IMR-90 (cell line): ENCODE measurements around the gene TAS2R8. TPM values are rescaled to one million over a fixed set of nuclear protein-coding genes. Genes with fewer than 3 reads are reported as not detected.

Experiments
- ATAC-seq: fragments of 200-7000 bp; cut with Tn5 transposase; 2 replicates; pipeline ENCODE4 v1.9.1; 2020; ENCODE audit warnings: low read depth, mild to moderate bottlenecking, moderate library complexity
- BruUV-seq: library from RNA; stranded (reverse); fragments of 400-500 nt; replicated peaks from 2 replicates; lab custom pipeline; 2021; lab: Mats Ljungman, UMichigan
- CTCF ChIA-PET: fragments of 300-600 bp; formaldehyde crosslinking; extraction: SDS; loops from one replicate; lab custom pipeline; 2021; ENCODE audit warnings: antibody characterized with exemption; lab: Yijun Ruan, JAX
- POLR2A ChIA-PET: fragments of 300-600 bp; sonication (Branson Sonifier 250); formaldehyde crosslinking; loops from one replicate; lab custom pipeline; 2022; ENCODE audit warnings: antibody characterized with exemption; ENCODE audit not compliant: unreplicated experiment; lab: Charles Lee
- DNase-seq: peaks from one replicate; pipeline ENCODE4 v3.0.0; 2013
- H2AFZ ChIP-seq: replicated peaks from 2 replicates; pipeline ENCODE3; 2013; ENCODE audit warnings: low read length, mild to moderate bottlenecking; ENCODE audit not compliant: poor library complexity
- H2AK5ac ChIP-seq: 2 replicates; pipeline ENCODE4 v1.6.1; 2013; ENCODE audit warnings: low read depth, low read length, inconsistent platforms
- H2AK9ac ChIP-seq: replicated peaks from 2 replicates; pipeline ENCODE3; 2013; ENCODE audit warnings: mild to moderate bottlenecking, low read depth, low read length, moderate library complexity; ENCODE audit not compliant: poor library complexity
- H2BK120ac ChIP-seq: 2 replicates; pipeline ENCODE4 v1.6.1; 2013; ENCODE audit warnings: low read depth, low read length, inconsistent platforms
- H2BK15ac ChIP-seq: 3 replicates; pipeline ENCODE4 v1.6.1; 2013; ENCODE audit warnings: low read depth, low read length, inconsistent platforms
- H2BK20ac ChIP-seq: 2 replicates; pipeline ENCODE4 v1.6.1; 2013; ENCODE audit warnings: low read depth, mild to moderate bottlenecking, inconsistent platforms, low read length, moderate library complexity
- H2BK5ac ChIP-seq: 2 replicates; pipeline ENCODE4 v1.6.1; 2013; ENCODE audit warnings: mild to moderate bottlenecking, low read depth, low read length, inconsistent platforms; ENCODE audit not compliant: poor library complexity, severe bottlenecking
- H3K14ac ChIP-seq: replicated peaks from 2 replicates; pipeline ENCODE4 v1.6.1; 2013; ENCODE audit warnings: low read depth, low read length, inconsistent platforms
- H3K18ac ChIP-seq: 2 replicates; pipeline ENCODE4 v1.6.1; 2013; ENCODE audit warnings: low read depth, low read length, control low read depth
- H3K23ac ChIP-seq: 2 replicates; pipeline ENCODE4 v1.6.1; 2013; ENCODE audit warnings: low read depth, low read length, inconsistent platforms
- H3K27ac ChIP-seq: 2 replicates; pipeline ENCODE4 v1.5.1; 2013; ENCODE audit warnings: mild to moderate bottlenecking, control low read depth, low read length; ENCODE audit not compliant: insufficient read depth
- H3K27me3 ChIP-seq: 2 replicates; pipeline ENCODE4 v1.6.1; 2013; ENCODE audit warnings: low read length; ENCODE audit not compliant: control insufficient read depth, insufficient read depth
- H3K36me3 ChIP-seq: 2 replicates; pipeline ENCODE4 v1.6.1; 2013; ENCODE audit warnings: low read length, mixed read lengths; ENCODE audit not compliant: control insufficient read depth, insufficient read depth
- H3K4ac ChIP-seq: 2 replicates; pipeline ENCODE4 v1.6.1; 2013; ENCODE audit warnings: low read depth, low read length, inconsistent platforms
- H3K4me1 ChIP-seq: 2 replicates; pipeline ENCODE4 v1.6.1; 2013; ENCODE audit warnings: low read length, mixed read lengths; ENCODE audit not compliant: control insufficient read depth, insufficient read depth
- H3K4me2 ChIP-seq: 2 replicates; pipeline ENCODE4 v1.6.1; 2013; ENCODE audit warnings: low read depth, mild to moderate bottlenecking, control low read depth, low read length, moderate library complexity
- H3K4me3 ChIP-seq: 2 replicates; pipeline ENCODE4 v1.5.1; 2013; ENCODE audit warnings: low read depth, mild to moderate bottlenecking, control low read depth, low read length, moderate library complexity; ENCODE audit not compliant: insufficient read depth
- H3K56ac ChIP-seq: 2 replicates; pipeline ENCODE4 v1.6.1; 2013; ENCODE audit warnings: low read length, inconsistent platforms; ENCODE audit not compliant: insufficient read depth; ENCODE audit errors: extremely low read depth
- H3K79me1 ChIP-seq, 2 experiments: 2 replicates each; pipeline ENCODE4 v1.6.1; 2013; ENCODE audit warnings: low read length in 2 of 2, inconsistent platforms in 1 of 2, low read depth in 1 of 2
- H3K9ac ChIP-seq: 2 replicates; pipeline ENCODE4 v1.6.1; 2013; ENCODE audit warnings: low read depth, low read length, control low read depth
- H3K9me1 ChIP-seq: 2 replicates; pipeline ENCODE4 v1.6.1; 2013; ENCODE audit warnings: low read length, inconsistent platforms; ENCODE audit not compliant: insufficient read depth
- H3K9me3 ChIP-seq: 2 replicates; pipeline ENCODE4 v1.6.1; 2013; ENCODE audit warnings: low read length; ENCODE audit not compliant: control insufficient read depth, insufficient read depth
- H4K20me1 ChIP-seq: 2 replicates; pipeline ENCODE4 v1.6.1; 2013; ENCODE audit warnings: low read length, inconsistent platforms; ENCODE audit not compliant: insufficient read depth
- H4K5ac ChIP-seq: 2 replicates; pipeline ENCODE4 v1.6.1; 2013; ENCODE audit warnings: mild to moderate bottlenecking, low read depth, low read length, control low read depth
- H4K8ac ChIP-seq, 2 experiments: 2 replicates each; pipeline ENCODE4 v1.6.1; 2013; ENCODE audit warnings: low read depth in 2 of 2, low read length in 2 of 2, control low read depth in 1 of 2, inconsistent platforms in 1 of 2
- H4K91ac ChIP-seq: 2 replicates; pipeline ENCODE4 v1.6.1; 2013; ENCODE audit warnings: low read depth, low read length, inconsistent platforms; ENCODE audit not compliant: insufficient read depth
- BHLHE40 ChIP-seq: fragments of 150-350 bp; IDR thresholded peaks from 2 replicates; pipeline ENCODE4 v1.6.1; 2016; ENCODE audit warnings: mild to moderate bottlenecking, low read depth, low read length
- CEBPB ChIP-seq: IDR thresholded peaks from 2 replicates; pipeline ENCODE4 v1.6.1; 2012; ENCODE audit warnings: low read depth, low read length, improper control_type of control experiment
- RAD21 ChIP-seq: IDR thresholded peaks from 2 replicates; pipeline ENCODE4 v1.6.1; 2012; ENCODE audit warnings: low read length, improper control_type of control experiment
- RFX5 ChIP-seq: IDR thresholded peaks from 2 replicates; pipeline ENCODE4 v1.8.0; 2012; ENCODE audit warnings: low read depth, mild to moderate bottlenecking, low read length, moderate library complexity
- SMC3 ChIP-seq: fragments of 150-350 bp; IDR thresholded peaks from 2 replicates; pipeline ENCODE4 v1.6.1; 2016; ENCODE audit warnings: low read depth, mild to moderate bottlenecking, antibody characterized with exemption, low read length, moderate library complexity
- whole genome bisulfite sequencing, 2 experiments: methylation state at CpG; one replicate each; pipeline versions ENCODE4 v1.1.5 to v1.1.7; 2013; ENCODE audit warnings: missing lambda C conversion rate in 2 of 2; ENCODE audit not compliant: insufficient read length in 1 of 2; ENCODE audit errors: extremely low coverage in 2 of 2; 5-methylcytosine and 5-hydroxymethylcytosine counted together
- dilution Hi-C: fragments of 300-500 bp; cut with HindIII; formaldehyde crosslinking; loops from one replicate; pipeline ENCODE4 v1.14.3; 2018; ENCODE audit warnings: low sequenced_read_pairs; ENCODE audit not compliant: unreplicated experiment
- in situ Hi-C: fragments of 300-500 bp; cut with MboI; formaldehyde crosslinking; loops from 3 replicates; pipeline ENCODE4 v1.14.3; 2019; ENCODE audit warnings: low sequenced_read_pairs, inconsistent platforms, mixed read lengths
- intact Hi-C: fragments of 100-400 bp; cut with micrococcal nuclease; formaldehyde crosslinking; loops from 2 replicates; pipeline ENCODE4 v1.10.0; 2022
- polyA plus RNA-seq, 3 experiments: library from polyadenylated mRNA; depleted of rRNA; stranded (reverse); fragments of >200 nt; gene quantifications; 2 replicates each; pipeline ENCODE4 v1.2.3, GENCODE V29; 2012; ENCODE audit warnings: low replicate concordance in 1 of 3
- total RNA-seq: library from RNA; depleted of rRNA; stranded (reverse); fragments of >200 nt; gene quantifications from 2 replicates; pipeline ENCODE4 v1.2.3, GENCODE V29; 2012
- TF ChIP-seq, protein P1 (sequence below): conservative IDR thresholded peaks from 2 replicates; pipeline ENCODE4 v1.5.1; 2012; ENCODE audit warnings: mild to moderate bottlenecking, low read depth, low read length, improper control_type of control experiment
- TF ChIP-seq, protein P2 (sequence below): fragments of 150-350 bp; IDR thresholded peaks from 2 replicates; pipeline ENCODE4 v1.6.1; 2016; ENCODE audit warnings: low read depth, mild to moderate bottlenecking, low read length, moderate library complexity, borderline replicate concordance

The TAS2R8 gene
- total and polyA plus RNA-seq, 2 of the 4 experiments (the other 2 are of a cell fraction) = not detected

DNA sequence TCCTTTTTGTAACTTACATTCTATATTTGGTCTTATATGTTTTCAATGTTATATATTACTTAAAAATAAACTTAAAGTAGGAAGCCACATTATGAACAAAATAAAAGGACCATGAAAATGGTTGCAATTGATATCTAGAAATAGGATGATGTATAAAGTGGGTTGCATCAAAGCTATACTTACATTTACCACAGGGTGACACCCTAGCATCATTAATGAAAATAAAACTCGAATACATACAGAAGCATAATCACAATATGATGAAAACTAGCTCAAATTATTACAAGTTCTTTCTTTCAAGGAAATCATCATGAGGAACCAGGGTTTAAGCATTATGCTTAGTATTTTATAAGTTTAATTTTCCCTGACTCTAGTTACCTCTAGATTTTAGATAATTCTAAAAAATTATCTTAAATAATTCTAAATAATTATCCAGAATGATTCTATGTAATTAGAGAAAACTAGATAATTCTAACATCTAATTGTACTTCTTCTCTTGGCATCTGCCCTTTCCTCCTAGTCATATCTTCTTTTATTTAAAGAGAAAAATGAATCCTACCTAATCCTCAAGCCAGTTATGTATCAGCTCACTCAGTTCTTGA, 35.9 kb downstream of the TAS2R8 start:
- Histone ChIP-seq H3K79me1 (no peaks in the 10 kb centered on the region), H2BK20ac (no peak overlapping the region), H3K4me2 (no peak overlapping the region), H2AFZ (no peak overlapping the region), H3K18ac (no peak overlapping the region), H3K4me3 (no peak overlapping the region), H3K36me3 (no peaks in the 10 kb centered on the region), H3K23ac (no peak overlapping the region), H4K8ac (no peak overlapping the region), H2AK5ac (no peak overlapping the region), H3K4ac (no peak overlapping the region), H3K9me1 (no peaks in the 10 kb centered on the region), H3K14ac (no peak overlapping the region), H2AK9ac (no peak overlapping the region), H2BK5ac (no peak overlapping the region), H3K9ac (no peak overlapping the region), H4K5ac (no peak overlapping the region), H3K9me3 (no peaks in the 10 kb centered on the region), H3K56ac (no peak overlapping the region), H3K4me1 (no peaks in the 10 kb centered on the region), H3K27ac (no peak overlapping the region), H4K20me1 (no peaks in the 10 kb centered on the region), H2BK120ac (no peak overlapping the region), H4K91ac (no peak overlapping the region), H2BK15ac (no peak overlapping the region), H3K27me3 (peaks cover 24% of the 10 kb centered on the region)
- in situ Hi-C loops = loop anchor here (5.0 kb wide), 1 partner anchor 716 kb away; no protein-coding TSS in a partner anchor
- TF ChIP-seq, protein P1, sequence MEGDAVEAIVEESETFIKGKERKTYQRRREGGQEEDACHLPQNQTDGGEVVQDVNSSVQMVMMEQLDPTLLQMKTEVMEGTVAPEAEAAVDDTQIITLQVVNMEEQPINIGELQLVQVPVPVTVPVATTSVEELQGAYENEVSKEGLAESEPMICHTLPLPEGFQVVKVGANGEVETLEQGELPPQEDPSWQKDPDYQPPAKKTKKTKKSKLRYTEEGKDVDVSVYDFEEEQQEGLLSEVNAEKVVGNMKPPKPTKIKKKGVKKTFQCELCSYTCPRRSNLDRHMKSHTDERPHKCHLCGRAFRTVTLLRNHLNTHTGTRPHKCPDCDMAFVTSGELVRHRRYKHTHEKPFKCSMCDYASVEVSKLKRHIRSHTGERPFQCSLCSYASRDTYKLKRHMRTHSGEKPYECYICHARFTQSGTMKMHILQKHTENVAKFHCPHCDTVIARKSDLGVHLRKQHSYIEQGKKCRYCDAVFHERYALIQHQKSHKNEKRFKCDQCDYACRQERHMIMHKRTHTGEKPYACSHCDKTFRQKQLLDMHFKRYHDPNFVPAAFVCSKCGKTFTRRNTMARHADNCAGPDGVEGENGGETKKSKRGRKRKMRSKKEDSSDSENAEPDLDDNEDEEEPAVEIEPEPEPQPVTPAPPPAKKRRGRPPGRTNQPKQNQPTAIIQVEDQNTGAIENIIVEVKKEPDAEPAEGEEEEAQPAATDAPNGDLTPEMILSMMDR = peak; percentile 87
- TF ChIP-seq RAD21 (peak; percentile 82), SMC3 (peak; percentile 88), BHLHE40 (no peak), RFX5 (no peak), CEBPB (peak; percentile 19; the same call in 1 of the 2 replicates)
- TF ChIP-seq, protein P2, sequence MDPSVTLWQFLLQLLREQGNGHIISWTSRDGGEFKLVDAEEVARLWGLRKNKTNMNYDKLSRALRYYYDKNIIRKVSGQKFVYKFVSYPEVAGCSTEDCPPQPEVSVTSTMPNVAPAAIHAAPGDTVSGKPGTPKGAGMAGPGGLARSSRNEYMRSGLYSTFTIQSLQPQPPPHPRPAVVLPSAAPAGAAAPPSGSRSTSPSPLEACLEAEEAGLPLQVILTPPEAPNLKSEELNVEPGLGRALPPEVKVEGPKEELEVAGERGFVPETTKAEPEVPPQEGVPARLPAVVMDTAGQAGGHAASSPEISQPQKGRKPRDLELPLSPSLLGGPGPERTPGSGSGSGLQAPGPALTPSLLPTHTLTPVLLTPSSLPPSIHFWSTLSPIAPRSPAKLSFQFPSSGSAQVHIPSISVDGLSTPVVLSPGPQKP = no peak
- no TSS peak for BruUV-seq
- ATAC-seq = peak; percentile 86
- dilution Hi-C loops = no loop called here
- POLR2A ChIA-PET = interaction anchor here (0.6 to 0.7 kb wide), 2 partner anchors 398 to 431 kb away, joined by 3 to 4 read pairs; no protein-coding TSS in a partner anchor
- no CpG with 5 or more reads among the region's 1 CpG for WGBS, 2 experiments
- peak; percentile 51 for DNase-seq
- intact Hi-C loops = loop anchor here (1.0 kb wide), 2 partner anchors 428 to 715 kb away; no protein-coding TSS in a partner anchor
- CTCF ChIA-PET = interaction anchor here (0.6 to 2.0 kb wide), 9 partner anchors 19 to 1927 kb away, joined by 3 to 16 read pairs (median 4); no protein-coding TSS in a partner anchor
